DMS 273 (cell line): ENCODE measurements around the gene USH1G.
"Not testable (repeated sequence)": the region's sequence is repeated elsewhere in the genome, so short reads cannot be mapped to it uniquely, and the experiment has no call there.

Experiments
- DNase-seq: peaks from one replicate; lab custom pipeline; 2025; ENCODE audit not compliant: unreplicated experiment; lab: John Stamatoyannopoulos, UW

The USH1G gene

DNA sequence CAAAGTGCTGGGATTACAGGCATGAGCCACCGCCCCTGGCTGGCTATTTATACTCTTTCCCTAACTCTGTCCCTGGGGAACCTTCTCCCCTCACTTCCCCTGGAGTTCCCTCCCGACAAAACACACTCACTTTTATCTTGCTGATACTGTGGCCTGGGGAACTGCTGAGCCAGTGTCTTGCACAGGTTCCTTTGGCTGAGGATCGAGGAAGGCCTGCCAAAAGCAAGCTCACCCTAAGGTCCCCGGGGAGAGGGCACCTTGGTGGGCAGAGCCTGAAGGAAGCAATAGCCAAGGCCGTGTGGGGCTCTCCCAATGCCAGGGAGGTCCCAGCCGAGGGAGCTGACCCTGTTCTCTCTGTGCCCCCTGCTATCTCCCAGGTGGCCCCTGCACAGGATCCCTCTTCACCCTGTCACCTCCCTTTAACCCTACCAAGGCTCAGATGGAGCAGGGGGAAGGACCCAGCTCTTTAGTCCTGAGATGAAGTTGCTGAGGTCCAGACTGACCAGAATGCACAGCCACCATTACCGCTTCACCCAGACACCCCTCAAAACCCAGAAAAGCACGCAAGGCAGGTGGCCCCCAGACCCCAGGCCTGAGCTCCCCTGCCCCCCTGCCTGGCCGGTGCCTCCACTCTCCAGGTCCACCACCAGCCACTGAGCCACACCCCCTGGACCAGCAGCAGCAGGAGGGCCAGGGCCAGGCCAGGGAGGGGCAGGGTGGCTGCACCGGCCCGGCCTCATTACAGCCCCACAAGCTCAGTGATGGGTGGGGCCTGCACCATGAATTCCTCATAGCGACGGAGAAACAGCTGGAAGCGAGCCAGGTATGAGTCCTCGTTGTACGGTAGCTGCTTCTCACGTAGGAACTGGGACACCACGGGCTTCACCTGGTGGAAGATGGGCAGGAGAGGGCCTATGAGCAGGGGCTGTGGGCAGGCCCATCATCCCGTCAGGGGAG lies 45.2 kb downstream of the USH1G start:
- DNase-seq: no peak

GRCh38 chr17:74875977-74876593 lies 47.0 kb downstream of the USH1G start:
- DNase-seq: no peak

DNA sequence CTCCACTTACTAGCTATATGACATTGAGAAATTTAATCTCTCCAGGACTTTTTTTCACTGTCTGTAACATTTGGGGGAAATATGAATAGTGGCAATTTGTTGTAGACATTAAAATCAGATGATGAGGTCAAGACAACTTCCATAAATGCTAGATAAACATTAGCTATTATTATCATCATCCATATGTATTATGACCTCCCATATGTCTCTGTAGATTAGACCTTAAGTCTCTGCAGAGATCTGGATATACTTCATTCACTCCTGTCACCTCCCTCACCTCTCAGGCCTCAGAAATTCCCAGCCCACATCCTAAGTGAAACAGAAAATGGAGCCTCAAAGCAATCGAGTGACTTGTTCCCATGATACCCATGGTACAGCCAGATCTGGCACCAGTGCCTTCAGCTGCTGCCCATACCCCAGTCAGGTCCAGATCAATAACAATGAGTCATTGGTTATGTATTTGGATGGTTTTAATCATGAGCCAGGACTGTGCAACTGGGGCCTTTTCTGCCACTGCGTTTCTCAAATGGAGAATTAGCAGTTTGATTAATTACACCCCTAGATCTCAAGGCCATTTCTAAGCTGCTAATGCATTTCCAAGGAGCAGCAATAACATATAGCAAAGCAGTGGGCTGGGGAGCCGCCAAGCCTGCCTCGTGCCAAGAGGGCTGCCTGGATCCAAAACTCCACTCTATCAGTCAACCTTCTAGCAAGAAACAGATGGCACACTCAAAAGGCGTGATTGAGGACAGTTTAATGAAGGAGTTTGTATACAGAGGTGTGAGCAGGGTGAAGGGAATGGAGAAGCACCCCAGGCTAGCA lies 47.7 kb downstream of the USH1G start:
- peak; percentile 84 for DNase-seq

GRCh38 chr17:74874615-74875037 lies 48.4 kb downstream of the USH1G start:
- DNase-seq: no peak

DNA sequence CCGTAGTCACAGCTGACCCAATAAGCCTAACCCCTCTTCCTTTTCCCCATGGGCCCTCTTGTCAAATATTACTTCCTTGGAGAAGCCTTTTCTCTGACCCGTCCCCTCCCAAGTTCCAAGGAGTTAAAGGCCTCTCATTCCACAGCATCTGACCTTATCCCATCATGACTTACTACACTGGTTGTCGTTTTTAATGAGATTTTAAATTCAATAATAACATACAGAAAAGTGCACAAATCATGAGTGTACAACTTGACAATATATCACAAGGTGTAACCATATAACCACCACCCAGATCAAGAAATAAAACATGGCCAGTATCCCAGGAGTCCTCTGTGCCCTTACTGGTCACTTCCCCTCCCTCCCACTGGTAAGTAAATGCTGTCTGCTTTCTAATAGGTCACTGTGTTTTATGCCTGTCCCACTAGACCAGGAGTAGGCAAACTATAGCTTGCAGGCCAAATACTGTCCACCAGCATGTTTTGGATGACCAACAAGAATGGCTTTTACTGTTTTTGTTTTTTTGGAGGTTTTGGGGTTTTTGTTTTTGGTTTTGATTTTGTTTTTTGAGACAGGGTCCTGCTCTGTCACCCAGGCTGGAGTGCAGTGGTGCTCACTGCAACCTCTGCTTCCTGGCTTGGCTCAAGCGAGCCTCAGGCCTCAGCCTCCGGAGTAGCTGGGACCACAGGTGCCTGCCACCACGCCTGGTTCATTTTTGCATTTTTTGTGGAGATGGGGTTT lies 49.0 kb downstream of the USH1G start:
- DNase-seq: peak; percentile 32

DNA sequence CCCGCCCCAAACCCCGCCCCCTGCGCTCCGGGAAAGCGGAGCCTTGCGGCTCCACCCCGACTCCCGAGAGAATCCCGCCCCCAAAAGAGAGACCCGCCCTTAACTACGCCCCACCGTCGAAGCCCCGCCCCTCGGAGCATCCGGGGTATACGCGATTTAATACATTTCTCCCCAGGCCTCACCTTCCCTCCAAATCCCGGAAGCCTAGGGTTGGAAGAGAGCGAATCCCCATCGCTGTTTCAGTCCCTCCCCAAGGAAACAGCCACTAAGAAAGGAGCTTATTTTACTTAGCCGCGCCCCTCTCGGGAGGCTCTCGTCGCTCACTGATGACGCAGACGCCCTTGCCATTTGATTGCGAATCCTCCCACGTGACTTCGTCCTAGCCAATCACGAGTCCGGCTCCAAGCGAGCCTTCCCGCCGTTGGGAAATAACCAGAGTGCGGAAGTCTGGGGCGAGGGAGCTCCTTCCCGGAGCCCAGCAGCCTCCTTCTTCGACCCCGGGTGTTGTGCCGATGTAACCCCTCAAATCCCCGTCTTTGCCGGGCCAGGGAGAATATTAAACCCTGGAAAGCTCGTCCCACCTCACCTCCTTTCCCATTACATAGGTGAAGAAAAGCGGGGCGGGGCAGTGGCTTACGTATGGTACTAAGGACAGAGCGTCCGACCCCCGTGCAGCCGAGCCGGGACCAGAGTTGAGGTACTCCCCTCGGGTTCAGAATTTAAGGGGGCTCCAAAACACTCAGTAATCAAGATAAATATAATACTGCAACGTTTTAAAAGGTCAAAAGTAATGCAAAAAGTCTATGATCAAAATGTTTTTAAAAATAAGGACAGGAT lies 49.8 kb downstream of the USH1G start:
- DNase-seq: peak; percentile 100

GRCh38 chr17:74872313-74873036 lies 50.6 kb downstream of the USH1G start, which contains the start of gene FDXR:
Gene FDXR, minus strand, starts transcription at chr17:74872994. Its CDS starts 50 bp downstream, at chr17:74872944.
- DNase-seq: no peak

GRCh38 chr17:74871356-74872076 lies 51.5 kb downstream of the USH1G start:
- DNase-seq: no peak

GRCh38 chr17:74870512-74870911 lies 52.5 kb downstream of the USH1G start:
- no peak for DNase-seq

DNA sequence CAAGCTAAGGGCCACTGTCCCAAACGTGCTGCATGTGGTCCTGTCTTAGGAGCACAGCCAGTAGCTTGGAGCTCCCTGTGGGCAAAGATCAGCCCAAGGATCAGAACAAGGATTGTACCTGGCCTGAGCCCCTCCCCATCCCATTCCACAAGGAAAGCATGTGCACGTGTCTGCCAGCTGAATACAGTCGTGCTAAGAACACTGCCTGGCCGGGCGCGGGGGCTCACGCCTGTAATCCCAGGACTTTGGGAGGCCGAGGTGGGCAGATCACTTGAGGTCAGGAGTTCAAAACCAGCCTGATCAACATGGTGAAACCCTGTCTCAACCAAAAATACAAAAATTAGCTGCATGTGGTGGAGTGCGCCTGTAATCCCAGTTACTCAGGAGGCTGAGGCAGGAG lies 53.0 kb downstream of the USH1G start:
- DNase-seq: not testable (repeated sequence)

GRCh38 chr17:74868908-74869255 lies 54.2 kb downstream of the USH1G start:
- no peak for DNase-seq

DNA sequence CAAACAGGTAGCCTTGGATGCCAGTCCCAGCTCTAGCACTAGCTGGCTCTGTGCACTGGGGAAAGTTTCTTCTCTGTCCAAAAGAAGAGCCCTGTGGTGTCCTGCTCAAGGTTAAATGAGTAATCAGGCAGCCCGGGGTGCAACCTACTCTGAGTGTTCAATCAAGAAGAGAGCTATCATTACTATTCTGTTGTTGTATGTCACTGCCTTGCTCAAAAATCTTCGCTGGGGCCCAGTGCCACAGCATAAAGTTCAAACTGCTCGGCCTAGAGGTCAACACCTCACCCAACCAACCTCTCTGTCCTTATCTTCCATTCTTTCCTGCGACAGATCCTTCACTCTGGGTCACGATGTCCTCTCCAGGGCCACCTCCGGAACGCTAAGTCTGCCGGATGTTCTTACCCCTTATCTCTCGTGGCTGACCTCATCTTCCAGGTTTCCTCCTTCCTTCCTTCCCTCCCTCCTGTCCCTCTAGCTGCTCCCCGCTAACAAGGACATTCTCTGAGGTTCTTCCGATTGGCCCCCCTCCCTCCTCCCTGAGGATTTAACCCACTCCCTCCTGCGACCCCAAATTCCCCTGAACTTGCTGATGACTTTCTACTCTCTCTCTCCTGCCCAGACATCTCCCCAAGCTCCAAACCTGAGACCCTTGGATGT lies 54.7 kb downstream of the USH1G start:
- no peak for DNase-seq

GRCh38 chr17:74866198-74866835 lies 56.7 kb downstream of the USH1G start:
- DNase-seq: no peak
